Mesenchymal stem cell (in vitro differentiated cells and primary cell): ENCODE results near the gene EP400.
A peak's percentile ranks its signal among the peaks of the same experiment; 100 is the strongest.

Experiments
- DNase-seq: peaks from one replicate; pipeline ENCODE4 v3.0.0-alpha.2; 2013
- H2AFZ ChIP-seq: one replicate; pipeline ENCODE4 v1.6.1; 2013; ENCODE audit warnings: low read depth, mild to moderate bottlenecking, control low read depth, inconsistent platforms, low read length, moderate library complexity
- H2AK5ac ChIP-seq: 2 replicates; pipeline ENCODE4 v1.6.1; 2013; ENCODE audit warnings: low read length, moderate library complexity, mild to moderate bottlenecking, inconsistent platforms; ENCODE audit not compliant: severe bottlenecking
- H2BK120ac ChIP-seq: one replicate; pipeline ENCODE4 v1.6.1; 2013; ENCODE audit warnings: low read depth, mild to moderate bottlenecking, inconsistent platforms, low read length, moderate library complexity
- H2BK12ac ChIP-seq, 2 experiments: one replicate each; pipeline ENCODE4 v1.6.1; 2013; ENCODE audit warnings: inconsistent platforms in 2 of 2, low read length in 2 of 2, mild to moderate bottlenecking in 2 of 2, moderate library complexity in 2 of 2, control low read depth in 1 of 2
- H2BK15ac ChIP-seq: one replicate; pipeline ENCODE4 v1.6.1; 2013; ENCODE audit warnings: mild to moderate bottlenecking, low read depth, inconsistent platforms; ENCODE audit not compliant: poor library complexity, severe bottlenecking
- H2BK5ac ChIP-seq: 2 replicates; pipeline ENCODE4 v1.6.1; 2013; ENCODE audit warnings: low read depth, mild to moderate bottlenecking, low read length, control low read depth, inconsistent platforms; ENCODE audit not compliant: poor library complexity, severe bottlenecking
- H3K14ac ChIP-seq, 2 experiments: one replicate each; pipeline ENCODE4 v1.6.1; 2013; ENCODE audit warnings: inconsistent platforms in 2 of 2, low read length in 2 of 2, control low read depth in 1 of 2, mild to moderate bottlenecking in 1 of 2, moderate library complexity in 1 of 2
- H3K18ac ChIP-seq, 2 experiments: one replicate each; pipeline ENCODE4 v1.6.1; 2013; ENCODE audit warnings: inconsistent platforms in 2 of 2, low read length in 2 of 2, control low read depth in 1 of 2, low read depth in 1 of 2, mild to moderate bottlenecking in 1 of 2
- H3K23ac ChIP-seq, 2 experiments: one replicate each; pipeline ENCODE4 v1.6.1; 2013; ENCODE audit warnings: inconsistent platforms in 2 of 2, low read length in 2 of 2, mild to moderate bottlenecking in 2 of 2, moderate library complexity in 2 of 2, control low read depth in 1 of 2
- H3K27ac ChIP-seq: 2 replicates; pipeline ENCODE4 v1.5.1; 2013; ENCODE audit warnings: mild to moderate bottlenecking, moderate library complexity, low read length, control low read depth, inconsistent platforms; ENCODE audit not compliant: poor library complexity, severe bottlenecking
- H3K27me3 ChIP-seq, 2 experiments: 2 replicates each; pipeline versions ENCODE4 v1.6.1 to v1.7.0; 2013; ENCODE audit warnings: low read length in 2 of 2, mild to moderate bottlenecking in 2 of 2, moderate library complexity in 2 of 2, control low read depth in 1 of 2, inconsistent platforms in 1 of 2; ENCODE audit not compliant: control insufficient read depth in 1 of 2, insufficient read depth in 1 of 2
- H3K36me3 ChIP-seq, 2 experiments: 2 replicates each; pipeline versions ENCODE4 v1.6.1 to v1.7.0; 2013; ENCODE audit warnings: low read length in 2 of 2, control low read depth in 1 of 2, inconsistent platforms in 1 of 2, low read depth in 1 of 2, mild to moderate bottlenecking in 1 of 2; ENCODE audit not compliant: insufficient read depth in 2 of 2, control insufficient read depth in 1 of 2
- H3K4ac ChIP-seq, 2 experiments: one replicate each; pipeline ENCODE4 v1.6.1; 2013; ENCODE audit warnings: inconsistent platforms in 2 of 2, low read length in 2 of 2, mild to moderate bottlenecking in 2 of 2, moderate library complexity in 2 of 2, control low read depth in 1 of 2, low read depth in 1 of 2
- H3K4me1 ChIP-seq: 2 replicates; pipeline ENCODE4 v1.6.1; 2013; ENCODE audit warnings: low read depth, low read length, control low read depth; ENCODE audit not compliant: control insufficient read depth, insufficient read depth
- H3K4me2 ChIP-seq: 2 replicates; pipeline ENCODE4 v1.6.1; 2013; ENCODE audit warnings: low read length, mild to moderate bottlenecking, inconsistent platforms; ENCODE audit not compliant: poor library complexity, severe bottlenecking
- H3K4me3 ChIP-seq, 2 experiments: 2 replicates each; pipeline versions ENCODE4 v1.5.1 to v1.7.0; 2013; ENCODE audit warnings: low read length in 2 of 2, mild to moderate bottlenecking in 2 of 2, control low read depth in 1 of 2, low read depth in 1 of 2; ENCODE audit not compliant: insufficient read depth in 1 of 2
- H3K79me1 ChIP-seq: replicated peaks from 2 replicates; pipeline ENCODE4 v1.6.1; 2013; ENCODE audit warnings: mild to moderate bottlenecking, control low read depth, low read length, inconsistent platforms; ENCODE audit not compliant: poor library complexity, severe bottlenecking
- H3K9ac ChIP-seq: 2 replicates; pipeline ENCODE4 v1.7.0; 2013; ENCODE audit warnings: mild to moderate bottlenecking, low read length, moderate library complexity
- H3K9me3 ChIP-seq: 2 replicates; pipeline ENCODE4 v1.7.0; 2013; ENCODE audit warnings: mild to moderate bottlenecking, low read length; ENCODE audit not compliant: control insufficient read depth
- H4K8ac ChIP-seq: one replicate; pipeline ENCODE4 v1.6.1; 2013; ENCODE audit warnings: inconsistent platforms, mild to moderate bottlenecking, low read length, moderate library complexity
- H4K91ac ChIP-seq: one replicate; pipeline ENCODE4 v1.6.1; 2013; ENCODE audit warnings: mild to moderate bottlenecking, low read length, inconsistent platforms
- WGBS: methylation state at CpG from one replicate; pipeline ENCODE4 v1.1.7; 2013; ENCODE audit warnings: mixed read lengths; 5-methylcytosine and 5-hydroxymethylcytosine counted together

EP400 gene

DNA sequence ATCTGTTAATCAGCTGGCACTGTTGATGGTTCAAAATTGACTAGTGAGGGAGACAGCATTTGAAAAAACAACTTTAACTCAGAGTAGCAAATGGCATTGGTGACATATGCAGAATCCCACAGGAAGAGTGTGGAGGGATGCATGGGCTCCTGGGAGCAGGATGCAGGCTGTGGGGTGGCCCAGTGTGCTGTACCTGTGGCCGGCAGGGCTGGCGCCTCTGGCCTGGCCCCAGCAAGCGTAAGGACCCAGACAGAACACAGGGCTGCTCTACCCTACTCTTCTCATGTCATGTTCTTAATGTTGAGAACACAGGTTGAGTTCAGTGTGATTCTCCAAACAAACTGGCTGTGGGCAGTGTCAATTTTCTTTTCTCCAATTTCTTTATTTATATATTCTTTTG is 160.9 kb downstream of the EP400 start:
- H3K4me2 ChIP-seq: no peak overlapping the region
- H3K9me3 ChIP-seq: no peaks in the 10 kb centered on the region
- H2BK120ac ChIP-seq: no peak overlapping the region
- H3K36me3 ChIP-seq: peaks cover 40 to 75% of the 10 kb centered on the region in 2 experiments
- H3K27ac ChIP-seq: no peak overlapping the region
- no peak overlapping the region for H2AFZ ChIP-seq
- no peak overlapping the region for H2BK12ac ChIP-seq
- H3K79me1 ChIP-seq: peaks cover 8% of the 10 kb centered on the region
- 100% methylated on average over 2 of the region's 3 CpGs for WGBS
- H3K4me3 ChIP-seq: no peak overlapping the region
- H3K18ac ChIP-seq: no peak overlapping the region
- H4K91ac ChIP-seq: no peak overlapping the region
- no peak overlapping the region for H3K14ac ChIP-seq
- no peak overlapping the region for H3K23ac ChIP-seq
- no peak overlapping the region for H3K9ac ChIP-seq
- H2BK15ac ChIP-seq: no peak overlapping the region
- H2BK5ac ChIP-seq: no peak overlapping the region
- H3K4me1 ChIP-seq: no peaks in the 10 kb centered on the region
- H3K4ac ChIP-seq: no peak overlapping the region
- no peak overlapping the region for H2AK5ac ChIP-seq
- peak overlapping the region; percentile 25 for H4K8ac ChIP-seq
- H3K27me3 ChIP-seq: no peaks in the 10 kb centered on the region
- no peak for DNase-seq

GRCh38 chr12:132111654-132112304 is 162.0 kb downstream of the EP400 start:
- Histone ChIP-seq H3K9me3 (no peaks in the 10 kb centered on the region), H3K79me1 (peaks cover 8% of the 10 kb centered on the region), H2AK5ac (no peak overlapping the region), H4K8ac (no peak overlapping the region), H3K36me3 (peaks cover 48 to 81% of the 10 kb centered on the region in 2 experiments), H2BK12ac (no peak overlapping the region), H3K14ac (no peak overlapping the region), H3K23ac (no peak overlapping the region), H3K4ac (no peak overlapping the region), H3K9ac (no peak overlapping the region), H2BK120ac (no peak overlapping the region), H2BK15ac (no peak overlapping the region), H2AFZ (no peak overlapping the region), H3K4me3 (no peak overlapping the region), H3K18ac (no peak overlapping the region), H3K27ac (no peak overlapping the region), H3K4me2 (no peak overlapping the region), H4K91ac (no peak overlapping the region), H3K27me3 (no peaks in the 10 kb centered on the region), H3K4me1 (no peaks in the 10 kb centered on the region), H2BK5ac (no peak overlapping the region)
- WGBS: 96% methylated on average over 17 of the region's 19 CpGs
- DNase-seq: no peak

GRCh38 chr12:132114667-132115066 is 164.9 kb downstream of the EP400 start:
- Histone ChIP-seq H3K36me3 (peaks cover 62 to 77% of the 10 kb centered on the region in 2 experiments), H3K9ac (no peak overlapping the region), H3K23ac (no peak overlapping the region), H3K18ac (no peak overlapping the region), H3K4ac (no peak overlapping the region), H3K27me3 (no peaks in the 10 kb centered on the region), H3K14ac (no peak overlapping the region), H3K4me2 (no peak overlapping the region), H2BK120ac (no peak overlapping the region), H3K9me3 (no peaks in the 10 kb centered on the region), H4K8ac (no peak overlapping the region), H2AFZ (no peak overlapping the region), H3K79me1 (peaks cover 16% of the 10 kb centered on the region), H3K27ac (no peak overlapping the region), H4K91ac (no peak overlapping the region), H2AK5ac (no peak overlapping the region), H2BK5ac (no peak overlapping the region), H2BK15ac (no peak overlapping the region), H3K4me1 (no peaks in the 10 kb centered on the region), H3K4me3 (no peak overlapping the region), H2BK12ac (no peak overlapping the region)
- DNase-seq: no peak
- whole genome bisulfite sequencing: 96% methylated on average over 6 of the region's 6 CpGs

GRCh38 chr12:132115500-132115899 is 165.8 kb downstream of the EP400 start:
- Histone ChIP-seq H3K23ac (no peak overlapping the region), H2AFZ (no peak overlapping the region), H2BK12ac (no peak overlapping the region), H4K91ac (no peak overlapping the region), H3K14ac (no peak overlapping the region), H2BK5ac (no peak overlapping the region), H3K9ac (no peak overlapping the region), H3K4ac (no peak overlapping the region), H3K4me2 (no peak overlapping the region), H4K8ac (no peak overlapping the region), H3K18ac (no peak overlapping the region), H3K4me3 (no peak overlapping the region), H3K4me1 (no peaks in the 10 kb centered on the region), H2BK120ac (no peak overlapping the region), H3K79me1 (peaks cover 19% of the 10 kb centered on the region), H3K9me3 (no peaks in the 10 kb centered on the region), H2BK15ac (no peak overlapping the region), H3K36me3 (peaks cover 67 to 80% of the 10 kb centered on the region in 2 experiments), H2AK5ac (no peak overlapping the region), H3K27ac (no peak overlapping the region), H3K27me3 (no peaks in the 10 kb centered on the region)
- 88% methylated on average over 6 of the region's 9 CpGs for WGBS
- DNase-seq: no peak
